Left ventricle myocardium inferior (tissue), 1 donor: Measurements from ENCODE around the gene HSPB6. TPM values are rescaled to one million over a fixed set of nuclear protein-coding genes. Genes with fewer than 3 reads are reported as not detected.

ENCODE experiments used
- DNase-seq: peaks from one replicate; pipeline ENCODE4 v3.0.0-alpha.2; 2020
- H3K27ac ChIP-seq: fragments of 200-600 bp; replicated peaks from 2 replicates; pipeline ENCODE4 v1.8.0; 2021
- H3K27me3 ChIP-seq: fragments of 200-600 bp; 2 replicates; pipeline ENCODE4 v1.8.0; 2021; ENCODE audit warnings: low read depth
- H3K36me3 ChIP-seq: fragments of 200-600 bp; 2 replicates; pipeline ENCODE4 v1.8.0; 2021
- H3K4me1 ChIP-seq: fragments of 200-600 bp; 2 replicates; pipeline ENCODE4 v1.8.0; 2021
- H3K4me3 ChIP-seq: fragments of 200-600 bp; 2 replicates; pipeline ENCODE4 v1.8.0; 2021; ENCODE audit warnings: mild to moderate bottlenecking, moderate library complexity
- H3K9me3 ChIP-seq: fragments of 200-600 bp; replicated peaks from 2 replicates; pipeline ENCODE4 v1.8.0; 2021
- intact Hi-C: fragments of 100-400 bp; cut with micrococcal nuclease; formaldehyde crosslinking; loops from one replicate; pipeline ENCODE4 v1.11.0; 2022
- total RNA-seq: library from RNA; stranded (reverse); fragmentation: NEBNext Ultra II Directional; extraction: Animal tissue kit (Norgen Biotek cat#: 25700); gene quantifications from one replicate; pipeline ENCODE4 v1.2.1, GENCODE V29; 2021
- TF ChIP-seq, protein P1 (sequence below): fragments of 200-600 bp; IDR thresholded peaks from 2 replicates; pipeline ENCODE4 v1.8.0; 2021; ENCODE audit warnings: antibody characterized with exemption, mild to moderate bottlenecking, borderline replicate concordance
- donor health status: DM: no; HTN: yes; CAD: no; lungs with severe emphysema.

HSPB6 gene
- total RNA-seq, 1 donor from 2014 or later = 899 TPM

DNA sequence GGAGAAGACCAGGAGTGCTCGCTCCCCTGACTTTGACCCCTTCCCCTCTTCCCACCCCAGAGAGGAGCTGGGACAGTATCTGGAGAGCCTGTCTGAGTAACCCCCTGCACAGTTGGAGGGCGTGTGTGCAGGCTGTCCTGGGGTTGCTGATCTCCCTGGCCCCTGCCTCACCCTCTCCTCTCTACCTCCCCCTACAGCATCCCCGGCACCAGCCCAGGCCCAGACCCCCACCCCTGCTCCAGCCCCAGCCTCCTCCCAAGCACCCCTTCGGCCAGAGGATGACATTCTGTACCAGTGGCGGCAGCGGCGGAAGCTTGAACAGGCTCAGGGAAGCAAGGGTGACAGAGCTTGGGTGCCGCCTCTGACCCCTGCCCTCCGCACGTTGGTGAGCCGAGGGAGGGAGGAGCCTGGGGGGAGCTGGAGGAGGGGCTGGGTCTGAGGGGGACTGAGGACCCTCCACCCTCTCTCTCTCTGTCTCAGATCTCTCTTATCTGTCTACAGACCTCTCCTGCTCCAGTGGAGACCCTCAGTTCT is 9.8 kb upstream of the HSPB6 start:
- no peak for DNase-seq
- TF ChIP-seq, protein P1, sequence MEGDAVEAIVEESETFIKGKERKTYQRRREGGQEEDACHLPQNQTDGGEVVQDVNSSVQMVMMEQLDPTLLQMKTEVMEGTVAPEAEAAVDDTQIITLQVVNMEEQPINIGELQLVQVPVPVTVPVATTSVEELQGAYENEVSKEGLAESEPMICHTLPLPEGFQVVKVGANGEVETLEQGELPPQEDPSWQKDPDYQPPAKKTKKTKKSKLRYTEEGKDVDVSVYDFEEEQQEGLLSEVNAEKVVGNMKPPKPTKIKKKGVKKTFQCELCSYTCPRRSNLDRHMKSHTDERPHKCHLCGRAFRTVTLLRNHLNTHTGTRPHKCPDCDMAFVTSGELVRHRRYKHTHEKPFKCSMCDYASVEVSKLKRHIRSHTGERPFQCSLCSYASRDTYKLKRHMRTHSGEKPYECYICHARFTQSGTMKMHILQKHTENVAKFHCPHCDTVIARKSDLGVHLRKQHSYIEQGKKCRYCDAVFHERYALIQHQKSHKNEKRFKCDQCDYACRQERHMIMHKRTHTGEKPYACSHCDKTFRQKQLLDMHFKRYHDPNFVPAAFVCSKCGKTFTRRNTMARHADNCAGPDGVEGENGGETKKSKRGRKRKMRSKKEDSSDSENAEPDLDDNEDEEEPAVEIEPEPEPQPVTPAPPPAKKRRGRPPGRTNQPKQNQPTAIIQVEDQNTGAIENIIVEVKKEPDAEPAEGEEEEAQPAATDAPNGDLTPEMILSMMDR = no peak
- intact Hi-C loops = no loop called here
- Histone ChIP-seq H3K4me3 (no peak overlapping the region), H3K9me3 (no peaks in the 10 kb centered on the region), H3K4me1 (peaks cover 9% of the 10 kb centered on the region), H3K36me3 (peaks cover 39% of the 10 kb centered on the region), H3K27ac (no peak overlapping the region), H3K27me3 (no peaks in the 10 kb centered on the region)

DNA sequence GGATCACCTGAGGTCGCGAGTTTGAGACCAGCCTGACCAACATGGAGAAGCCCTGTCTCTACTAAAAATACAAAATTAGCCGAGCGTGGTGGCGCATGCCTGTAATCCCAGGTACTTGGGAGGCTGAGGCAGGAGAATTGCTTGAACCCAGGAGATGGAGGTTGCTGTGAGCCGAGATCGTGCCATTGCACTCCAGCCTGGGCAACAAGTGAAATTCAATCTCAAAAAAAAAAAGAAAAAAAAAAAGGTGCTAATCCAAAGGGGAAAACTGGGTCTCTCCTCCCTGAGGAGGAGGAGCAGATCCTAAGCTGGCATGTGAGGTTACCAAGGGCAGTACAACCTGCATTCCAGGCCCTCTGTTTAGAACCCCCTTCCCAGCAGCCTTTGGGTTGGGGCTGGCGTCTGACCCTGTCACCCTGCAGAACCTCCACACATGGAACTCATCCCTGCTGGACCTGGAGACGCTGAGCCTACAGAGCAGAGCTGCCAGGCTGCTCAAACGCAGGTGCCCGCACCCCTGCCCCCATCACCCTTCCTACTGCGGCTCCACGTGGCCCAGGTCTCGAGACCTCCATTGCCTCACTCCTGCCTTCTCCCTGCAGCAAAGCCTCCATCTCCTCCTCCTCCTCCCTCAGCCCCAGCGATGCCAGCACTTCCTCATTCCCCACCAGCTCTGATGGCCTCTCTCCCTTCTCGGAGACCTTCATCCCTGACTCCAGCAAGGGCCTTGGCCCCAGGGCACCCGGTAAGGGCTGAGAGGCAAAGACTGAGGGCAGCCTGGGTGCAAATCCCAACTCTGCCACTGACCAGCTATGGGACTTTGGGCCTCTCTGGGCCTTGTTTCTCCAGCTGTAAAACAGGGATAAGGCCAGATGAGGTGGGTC is 7.8 kb upstream of the HSPB6 start:
- intact Hi-C loops = no loop called here
- Histone ChIP-seq H3K36me3 (peaks cover 41% of the 10 kb centered on the region), H3K27me3 (no peaks in the 10 kb centered on the region), H3K4me3 (no peak overlapping the region), H3K4me1 (peaks cover 18% of the 10 kb centered on the region), H3K27ac (no peak overlapping the region), H3K9me3 (no peaks in the 10 kb centered on the region)
- no peak for DNase-seq
- TF ChIP-seq, protein P1 = no peak

DNA sequence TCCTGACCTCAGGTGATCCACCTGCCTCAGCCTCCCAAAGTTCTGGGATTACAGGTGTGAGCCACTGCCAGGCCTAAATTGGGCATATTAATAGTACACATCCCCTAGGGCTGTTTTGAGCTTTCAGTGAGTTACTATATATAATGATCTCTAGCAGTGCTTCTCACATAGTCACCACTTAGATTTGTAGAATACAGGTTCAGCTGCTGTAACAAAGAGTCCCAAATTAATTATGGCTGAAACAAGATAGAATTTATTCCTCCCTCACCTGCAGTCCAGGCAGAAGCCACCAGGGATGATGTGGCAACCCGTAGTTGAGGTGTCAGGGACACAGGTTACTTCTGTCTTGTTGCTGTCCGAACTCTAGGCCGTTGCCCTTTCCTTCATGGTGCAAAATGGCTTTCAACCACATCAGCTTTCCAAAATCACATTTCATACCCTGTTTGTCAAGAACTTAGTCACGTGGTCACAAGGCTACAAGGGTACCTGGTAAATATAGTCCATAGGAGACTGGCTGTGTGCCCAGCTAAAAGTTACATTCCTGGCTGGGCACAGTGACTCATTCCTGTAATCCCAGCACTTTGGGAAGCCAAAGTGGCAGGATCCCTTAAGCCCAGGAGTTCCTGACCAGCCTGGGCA is 4.0 kb upstream of the HSPB6 start:
- TF ChIP-seq, protein P1 = no peak
- no peak overlapping the region for H3K27ac ChIP-seq
- H3K36me3 ChIP-seq = peaks cover 41% of the 10 kb centered on the region
- no peak overlapping the region for H3K4me3 ChIP-seq
- H3K9me3 ChIP-seq = no peaks in the 10 kb centered on the region
- no peaks in the 10 kb centered on the region for H3K27me3 ChIP-seq
- no peak for DNase-seq
- intact Hi-C loops = no loop called here
- peaks cover 43% of the 10 kb centered on the region for H3K4me1 ChIP-seq

DNA sequence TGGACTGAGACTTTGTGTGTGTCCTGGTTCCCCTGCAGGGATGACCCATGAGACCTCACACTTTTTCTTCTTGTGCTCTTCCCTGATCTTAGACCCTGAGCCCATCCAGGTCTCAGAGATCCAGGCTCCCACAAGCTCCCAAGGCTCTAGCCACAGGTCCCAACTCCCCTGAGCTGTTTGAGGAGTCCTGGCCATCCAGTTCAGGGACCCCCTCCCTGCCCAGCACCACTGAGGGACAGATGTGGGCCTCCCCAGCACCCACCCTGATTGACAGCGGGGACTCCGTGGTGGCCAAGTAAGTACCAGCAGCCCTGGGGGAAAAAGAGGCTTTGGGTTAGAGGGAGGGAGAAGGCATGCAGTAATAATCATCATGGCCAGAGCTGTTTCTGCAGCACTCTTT is 2.9 kb upstream of the HSPB6 start:
- Histone ChIP-seq H3K4me1 (peaks cover 54% of the 10 kb centered on the region), H3K27ac (no peak overlapping the region), H3K9me3 (no peaks in the 10 kb centered on the region), H3K27me3 (no peaks in the 10 kb centered on the region), H3K36me3 (peaks cover 31% of the 10 kb centered on the region), H3K4me3 (no peak overlapping the region)
- intact Hi-C loops = no loop called here
- TF ChIP-seq, protein P1 = no peak
- DNase-seq = no peak

DNA sequence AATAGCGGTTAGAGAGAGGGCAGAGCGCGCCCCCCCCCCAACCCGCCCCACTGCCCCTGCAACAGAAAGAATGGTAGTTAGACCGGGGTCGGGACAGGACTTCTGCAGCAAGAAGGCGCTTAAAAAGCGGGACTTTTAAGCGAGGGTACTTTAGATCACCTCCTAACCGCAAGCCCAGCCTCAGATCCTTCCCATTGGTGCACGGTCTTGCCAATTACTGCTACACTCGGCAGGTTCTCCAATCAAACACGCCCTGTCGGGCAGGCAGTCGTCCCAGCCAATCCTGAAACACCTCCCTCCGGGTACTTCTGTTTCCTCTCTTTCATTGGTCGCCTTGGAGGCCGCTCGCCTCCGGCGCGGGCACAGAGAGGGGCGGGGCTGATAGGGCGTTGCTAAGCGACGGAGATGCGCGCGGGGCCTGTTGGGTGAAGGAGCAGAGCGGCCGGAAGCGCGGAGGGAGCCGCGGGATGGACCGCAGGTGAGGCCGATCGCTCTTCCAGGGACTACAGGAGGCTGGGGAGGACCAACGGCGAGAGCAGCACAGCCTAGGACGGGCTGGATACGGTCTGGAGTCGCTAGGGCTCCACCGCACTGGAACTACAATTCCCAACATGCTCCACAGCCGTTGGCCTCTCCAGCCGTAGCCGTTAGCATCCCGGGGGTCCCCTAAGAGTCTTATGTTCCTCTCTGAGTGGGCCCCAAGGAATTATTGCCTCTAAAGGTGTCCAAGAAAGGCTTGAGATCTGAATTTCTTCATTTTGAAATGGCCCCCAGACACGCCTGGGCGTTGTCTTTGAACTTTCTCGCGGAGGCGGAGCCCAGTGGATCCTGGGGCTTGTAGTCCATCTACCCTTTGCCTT is 1.1 kb upstream of the HSPB6 start, which contains the start of gene PROSER3:
TSS of gene PROSER3 (plus strand) at position 428 of the 860 bp plus-strand sequence. CDS start at position 468, 40 bp downstream.
- Histone ChIP-seq H3K4me1 (peaks cover 56% of the 10 kb centered on the region), H3K27me3 (no peaks in the 10 kb centered on the region), H3K4me3 (peak within 1 kb of the TSS; percentile 100), H3K27ac (peak within 1 kb of the TSS; percentile 99), H3K36me3 (peaks cover 24% of the 10 kb centered on the region), H3K9me3 (no peaks in the 10 kb centered on the region)
- intact Hi-C loops = no loop called here
- TF ChIP-seq, protein P1 = no peak
- peak; percentile 97 for DNase-seq
